ENCODE measurements around the gene LSG1.

GRCh38 chr3:194718079-194718478, 46.1 kb upstream of the LSG1 start:
- TF ChIP-seq CTCF (IDR thresholded peaks at IDR 0.05): no peak
- TF ChIP-seq ZFX (IDR thresholded peaks at IDR 0.05; ENCODE audit: borderline replicate concordance): no peak

Measured in 22Rv1 (cell line).